ENCODE measurements around the gene RNF175. TPM values are rescaled to one million over a fixed set of nuclear protein-coding genes. Genes with fewer than 3 reads are reported as not detected.
A peak's percentile ranks its signal among the peaks of the same experiment; 100 is the strongest.

The RNF175 gene
- total RNA-seq, 2 experiments from 2014 or later = not detected

GRCh38 chr4:153799694-153800074, 39.9 kb upstream of the RNF175 start:
- H3K4me1 Mint-ChIP-seq (ENCODE audit: low read depth) = no peaks in the 10 kb centered on the region
- DNase-seq (no peak), ATAC-seq (no peak)
- H3K9me3 Mint-ChIP-seq = no peaks in the 10 kb centered on the region
- H3K4me3 Mint-ChIP-seq = no peak overlapping the region
- H3K27ac Mint-ChIP-seq = no peak overlapping the region
- no peaks in the 10 kb centered on the region for H3K36me3 Mint-ChIP-seq (ENCODE audit: low read depth)
- CTCF ChIA-PET = no interaction called here
- POLR2A ChIA-PET = no interaction called here
- intact Hi-C loops (cut with micrococcal nuclease) = loop anchor here (10.0 kb wide), 1 partner anchor 115 kb away; no protein-coding TSS in a partner anchor
- no peak for TF ChIP-seq CTCF (IDR thresholded peaks at IDR 0.05)
- peaks cover 21% of the 10 kb centered on the region for H3K27me3 Mint-ChIP-seq

GRCh38 chr4:153798901-153799693, 39.3 kb upstream of the RNF175 start:
- no peaks in the 10 kb centered on the region for H3K36me3 Mint-ChIP-seq (ENCODE audit: low read depth)
- ChIA-PET POLR2A (no interaction called here), CTCF (no interaction called here)
- no peaks in the 10 kb centered on the region for H3K9me3 Mint-ChIP-seq
- TF ChIP-seq CTCF (IDR thresholded peaks at IDR 0.05) = no peak
- no peak for ATAC-seq
- no peak overlapping the region for H3K27ac Mint-ChIP-seq
- no peak for DNase-seq
- H3K4me3 Mint-ChIP-seq = no peak overlapping the region
- no peaks in the 10 kb centered on the region for H3K4me1 Mint-ChIP-seq (ENCODE audit: low read depth)
- intact Hi-C loops (cut with micrococcal nuclease) = no loop called here
- peaks cover 22% of the 10 kb centered on the region for H3K27me3 Mint-ChIP-seq

- ChIA-PET POLR2A (no interaction called here), CTCF (no interaction called here)
- no peak for ATAC-seq
- no peaks in the 10 kb centered on the region for H3K4me1 Mint-ChIP-seq (ENCODE audit: low read depth)
- H3K36me3 Mint-ChIP-seq (ENCODE audit: low read depth) = no peaks in the 10 kb centered on the region
- intact Hi-C loops (cut with micrococcal nuclease) = no loop called here
- no peaks in the 10 kb centered on the region for H3K9me3 Mint-ChIP-seq
- H3K4me3 Mint-ChIP-seq = no peak overlapping the region
- TF ChIP-seq CTCF (IDR thresholded peaks at IDR 0.05) = no peak
- H3K27me3 Mint-ChIP-seq = peaks cover 26% of the 10 kb centered on the region
- H3K27ac Mint-ChIP-seq = no peak overlapping the region
- DNase-seq = no peak
Measured at GRCh38 chr4:153798420-153798819, 38.6 kb upstream of the RNF175 start.

- no peak for DNase-seq
- Mint-ChIP-seq H3K27me3 (peaks cover 60% of the 10 kb centered on the region), H3K36me3 (ENCODE audit: low read depth) (no peaks in the 10 kb centered on the region), H3K4me3 (no peak overlapping the region), H3K27ac (no peak overlapping the region), H3K9me3 (no peaks in the 10 kb centered on the region), H3K4me1 (ENCODE audit: low read depth) (peaks cover 30% of the 10 kb centered on the region)
- ATAC-seq = no peak
- POLR2A ChIA-PET = no interaction called here
- CTCF ChIA-PET = interaction anchor here (0.8 to 1.6 kb wide), 4 partner anchors 12 to 151 kb away, joined by 3 read pairs; no protein-coding TSS in a partner anchor
- no peak for TF ChIP-seq CTCF (IDR thresholded peaks at IDR 0.05)
- intact Hi-C loops (cut with micrococcal nuclease) = no loop called here
Measured at GRCh38 chr4:153794006-153794405, 34.2 kb upstream of the RNF175 start.

GRCh38 chr4:153792618-153793247, 32.9 kb upstream of the RNF175 start:
- H3K36me3 Mint-ChIP-seq (ENCODE audit: low read depth) = no peaks in the 10 kb centered on the region
- H3K4me1 Mint-ChIP-seq (ENCODE audit: low read depth) = peaks cover 40% of the 10 kb centered on the region
- H3K27me3 Mint-ChIP-seq = peaks cover 67% of the 10 kb centered on the region
- intact Hi-C loops (cut with micrococcal nuclease) = loop anchor here (2.0 kb wide), 1 partner anchor 14 kb away; no protein-coding TSS in a partner anchor
- H3K27ac Mint-ChIP-seq = no peak overlapping the region
- ChIA-PET CTCF (interaction anchor here (0.7 to 1.6 kb wide), 7 partner anchors 10 to 260 kb away, joined by 3 to 5 read pairs (median 3); no protein-coding TSS in a partner anchor), POLR2A (no interaction called here)
- peak; percentile 8 for DNase-seq
- TF ChIP-seq CTCF (IDR thresholded peaks at IDR 0.05) = peak; percentile 7
- H3K9me3 Mint-ChIP-seq = no peaks in the 10 kb centered on the region
- ATAC-seq = peak; percentile 43
- peak overlapping the region; percentile 52 for H3K4me3 Mint-ChIP-seq
